NCI-H774 (cell line): Measurements from ENCODE around the gene ZC3H10.
A peak's percentile ranks its signal among the peaks of the same experiment; 100 is the strongest.

Experiments
- DNase-seq: peaks from one replicate; lab custom pipeline; 2025; lab: John Stamatoyannopoulos, UW

Gene ZC3H10

GRCh38 chr12:56127888-56128669, 10.0 kb downstream of the ZC3H10 start, which contains the start of gene ESYT1:
TSS of gene ESYT1 (plus strand) at chr12:56128267. CDS start at chr12:56128320, 53 bp downstream.
- peak; percentile 100 for DNase-seq

GRCh38 chr12:56128670-56129205, 10.7 kb downstream of the ZC3H10 start:
- no peak for DNase-seq

GRCh38 chr12:56129206-56129941, 11.3 kb downstream of the ZC3H10 start:
- no peak for DNase-seq

- DNase-seq = no peak
These were observed 12.0 kb downstream of the ZC3H10 start for GRCh38 chr12:56129942-56130495.

GRCh38 chr12:56130876-56131275, 12.8 kb downstream of the ZC3H10 start:
- no peak for DNase-seq

GRCh38 chr12:56134897-56135296, 16.8 kb downstream of the ZC3H10 start:
- no peak for DNase-seq

- no peak for DNase-seq
These were observed 19.9 kb downstream of the ZC3H10 start for GRCh38 chr12:56137853-56138571.

GRCh38 chr12:56141946-56142784, 24.1 kb downstream of the ZC3H10 start:
- no peak for DNase-seq

GRCh38 chr12:56143217-56143616, 25.2 kb downstream of the ZC3H10 start:
- no peak for DNase-seq

- no peak for DNase-seq
These were observed 25.8 kb downstream of the ZC3H10 start for GRCh38 chr12:56143870-56144269.

GRCh38 chr12:56145217-56145616, 27.2 kb downstream of the ZC3H10 start:
- no peak for DNase-seq

GRCh38 chr12:56146492-56147460, 28.7 kb downstream of the ZC3H10 start:
- no peak for DNase-seq

GRCh38 chr12:56150563-56150962, 32.5 kb downstream of the ZC3H10 start:
- DNase-seq = no peak

GRCh38 chr12:56151672-56152131, 33.6 kb downstream of the ZC3H10 start:
- peak; percentile 58 for DNase-seq

- peak; percentile 94 for DNase-seq
These were observed 34.2 kb downstream of the ZC3H10 start, which contains the start of gene MYL6B for GRCh38 chr12:56152132-56152755. TSS of gene MYL6B (plus strand) at chr12:56152587. CDS start at chr12:56153919, 1,332 bp downstream.

- DNase-seq = no peak
These were observed 35.0 kb downstream of the ZC3H10 start for GRCh38 chr12:56152756-56153677.

- DNase-seq = no peak
These were observed 35.6 kb downstream of the ZC3H10 start for GRCh38 chr12:56153678-56154065.

- no peak for DNase-seq
These were observed 36.2 kb downstream of the ZC3H10 start for GRCh38 chr12:56154246-56154771.
